GM12864 (cell line): Measurements from ENCODE around the gene NFIA.
"Not testable (repeated sequence)": the region's sequence is repeated elsewhere in the genome, so short reads cannot be mapped to it uniquely, and the experiment has no call there.

Experiments used
- DNase-seq: peaks from one replicate; pipeline ENCODE4 v3.0.0-alpha.2; 2011; ENCODE audit warnings: low read depth
- H3K4me3 ChIP-seq: 2 replicates; pipeline ENCODE4 v1.5.1; 2011; ENCODE audit warnings: mild to moderate bottlenecking, low read depth, low read length, control low read depth
- CTCF ChIP-seq: IDR thresholded peaks from 2 replicates; pipeline ENCODE4 v1.5.1; 2011; ENCODE audit warnings: low read depth, mild to moderate bottlenecking, moderate library complexity, low read length, control low read depth, inconsistent platforms; ENCODE audit errors: missing control alignments

NFIA gene

GRCh38 chr1:61064673-61065072, 17.7 kb upstream of the NFIA start:
- no peak for TF ChIP-seq CTCF
- no peak for DNase-seq
- no peak overlapping the region for H3K4me3 ChIP-seq

- no peak for TF ChIP-seq CTCF
- DNase-seq: no peak
- H3K4me3 ChIP-seq: no peak overlapping the region
Measured at GRCh38 chr1:61067446-61068019, 14.8 kb upstream of the NFIA start.

- DNase-seq: no peak
- no peak for TF ChIP-seq CTCF
- H3K4me3 ChIP-seq: no peak overlapping the region
Measured at GRCh38 chr1:61070054-61070453, 12.3 kb upstream of the NFIA start.

- DNase-seq: no peak
- no peak overlapping the region for H3K4me3 ChIP-seq
- no peak for TF ChIP-seq CTCF
Measured at GRCh38 chr1:61071205-61072130, 10.9 kb upstream of the NFIA start.

- H3K4me3 ChIP-seq: no peak overlapping the region
- TF ChIP-seq CTCF: no peak
- DNase-seq: no peak
Measured at GRCh38 chr1:61073871-61074270, 8.5 kb upstream of the NFIA start.

- DNase-seq, H3K4me3 ChIP-seq: not testable (repeated sequence)
Measured at GRCh38 chr1:61075833-61076232, 6.5 kb upstream of the NFIA start.

GRCh38 chr1:61076728-61077675, 5.4 kb upstream of the NFIA start:
- TF ChIP-seq CTCF: no peak
- DNase-seq: peak; percentile 81
- H3K4me3 ChIP-seq: peak overlapping the region; percentile 59
